Endodermal cell (in vitro differentiated cells): ENCODE results near the gene ACYP2. TPM values are rescaled to one million over a fixed set of nuclear protein-coding genes. Genes with fewer than 3 reads are reported as not detected.
"Not testable (repeated sequence)": the region's sequence is repeated elsewhere in the genome, so short reads cannot be mapped to it uniquely, and the experiment has no call there.

Source experiments
- DNase-seq: peaks from one replicate; pipeline ENCODE4 v3.0.0-alpha.2; 2017
- H3K27ac ChIP-seq: 2 replicates; pipeline ENCODE4 v1.5.1; 2013; ENCODE audit warnings: mild to moderate bottlenecking, low read depth, low read length, moderate library complexity
- H3K27me3 ChIP-seq: 2 replicates; pipeline ENCODE4 v1.6.1; 2013; ENCODE audit warnings: mild to moderate bottlenecking, low read length, moderate library complexity; ENCODE audit not compliant: insufficient read depth, control insufficient read depth, poor library complexity, severe bottlenecking
- H3K36me3 ChIP-seq: 2 replicates; pipeline ENCODE4 v1.7.0; 2013; ENCODE audit warnings: mild to moderate bottlenecking, low read length, moderate library complexity; ENCODE audit not compliant: control insufficient read depth, insufficient read depth
- H3K4me1 ChIP-seq: one replicate; pipeline ENCODE4 v1.7.0; 2013; ENCODE audit warnings: low read length; ENCODE audit not compliant: control insufficient read depth, insufficient read depth
- H3K4me3 ChIP-seq: 2 replicates; pipeline ENCODE4 v1.5.1; 2013; ENCODE audit warnings: mild to moderate bottlenecking, low read length, moderate library complexity
- H3K9ac ChIP-seq: 2 replicates; pipeline ENCODE4 v1.6.1; 2013; ENCODE audit warnings: mild to moderate bottlenecking, low read length, moderate library complexity; ENCODE audit not compliant: poor library complexity, severe bottlenecking; ENCODE audit errors: extremely low read depth
- H3K9me3 ChIP-seq: 2 replicates; pipeline ENCODE4 v1.6.1; 2013; ENCODE audit warnings: mild to moderate bottlenecking, low read length, moderate library complexity; ENCODE audit not compliant: control insufficient read depth
- H3K27ac Mint-ChIP-seq: 2 replicates; pipeline ENCODE4 v1.8.0; 2020; ENCODE audit warnings: mixed read lengths
- H3K27me3 Mint-ChIP-seq: 2 replicates; pipeline ENCODE4 v1.8.0; 2021; ENCODE audit warnings: mild to moderate bottlenecking, mixed read lengths; ENCODE audit not compliant: insufficient read depth
- H3K36me3 Mint-ChIP-seq: 2 replicates; pipeline ENCODE4 v1.8.0; 2020; ENCODE audit warnings: low read depth, mixed read lengths
- H3K4me1 Mint-ChIP-seq: 2 replicates; pipeline ENCODE4 v1.8.0; 2020; ENCODE audit warnings: mixed read lengths
- H3K4me3 Mint-ChIP-seq: 2 replicates; pipeline ENCODE4 v1.8.0; 2020; ENCODE audit warnings: mild to moderate bottlenecking, moderate library complexity, mixed read lengths
- H3K9me3 Mint-ChIP-seq: 2 replicates; pipeline ENCODE4 v1.8.0; 2020; ENCODE audit warnings: mild to moderate bottlenecking, mixed read lengths
- WGBS, 2 experiments: methylation state at CpG; one replicate each; pipeline versions ENCODE4 v1.1.5 to v1.1.7; 2013; ENCODE audit warnings: missing lambda C conversion rate in 2 of 2, mixed read lengths in 1 of 2; ENCODE audit not compliant: insufficient coverage in 1 of 2, insufficient read length in 1 of 2; 5-methylcytosine and 5-hydroxymethylcytosine counted together
- total RNA-seq, 2 donors: library from RNA; stranded (reverse); fragmentation: NEBNext Ultra II Directional in 1 of 2; extraction: Animal tissue kit (Norgen Biotek cat#: 25700) in 1 of 2; gene quantifications; 2 replicates in 1 of 2; 3 replicates in 1 of 2; pipeline ENCODE4 v1.2.1, GENCODE V29; 2021
- TF ChIP-seq, protein P1 (sequence below): fragments of 200-600 bp; sonication (generic); conservative IDR thresholded peaks from 2 replicates; pipeline ENCODE4 v1.5.0; 2021; ENCODE audit warnings: antibody characterized with exemption, mild to moderate bottlenecking

Gene ACYP2
- total RNA-seq, 2 donors from 2014 or later = 7.4 to 8.6 TPM

GRCh38 chr2:54318821-54319220 lies 203.4 kb downstream of the ACYP2 start:
- H3K4me1 ChIP-seq = no peaks in the 10 kb centered on the region
- H3K4me3 ChIP-seq = no peak overlapping the region
- TF ChIP-seq, protein P1, sequence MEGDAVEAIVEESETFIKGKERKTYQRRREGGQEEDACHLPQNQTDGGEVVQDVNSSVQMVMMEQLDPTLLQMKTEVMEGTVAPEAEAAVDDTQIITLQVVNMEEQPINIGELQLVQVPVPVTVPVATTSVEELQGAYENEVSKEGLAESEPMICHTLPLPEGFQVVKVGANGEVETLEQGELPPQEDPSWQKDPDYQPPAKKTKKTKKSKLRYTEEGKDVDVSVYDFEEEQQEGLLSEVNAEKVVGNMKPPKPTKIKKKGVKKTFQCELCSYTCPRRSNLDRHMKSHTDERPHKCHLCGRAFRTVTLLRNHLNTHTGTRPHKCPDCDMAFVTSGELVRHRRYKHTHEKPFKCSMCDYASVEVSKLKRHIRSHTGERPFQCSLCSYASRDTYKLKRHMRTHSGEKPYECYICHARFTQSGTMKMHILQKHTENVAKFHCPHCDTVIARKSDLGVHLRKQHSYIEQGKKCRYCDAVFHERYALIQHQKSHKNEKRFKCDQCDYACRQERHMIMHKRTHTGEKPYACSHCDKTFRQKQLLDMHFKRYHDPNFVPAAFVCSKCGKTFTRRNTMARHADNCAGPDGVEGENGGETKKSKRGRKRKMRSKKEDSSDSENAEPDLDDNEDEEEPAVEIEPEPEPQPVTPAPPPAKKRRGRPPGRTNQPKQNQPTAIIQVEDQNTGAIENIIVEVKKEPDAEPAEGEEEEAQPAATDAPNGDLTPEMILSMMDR = no peak
- H3K36me3 ChIP-seq = no peaks in the 10 kb centered on the region
- no peaks in the 10 kb centered on the region for H3K27me3 ChIP-seq
- WGBS, 2 experiments = 83 to 84% methylated on average over 7 to 8 of the region's 8 CpGs
- no peaks in the 10 kb centered on the region for H3K9me3 ChIP-seq
- Mint-ChIP-seq H3K36me3 (no peaks in the 10 kb centered on the region), H3K4me3 (no peak overlapping the region), H3K9me3 (peaks cover 6% of the 10 kb centered on the region), H3K27me3 (no peaks in the 10 kb centered on the region), H3K27ac (no peak overlapping the region), H3K4me1 (no peaks in the 10 kb centered on the region)
- DNase-seq = no peak
- H3K9ac ChIP-seq = no peak overlapping the region
- H3K27ac ChIP-seq = no peak overlapping the region

- Histone ChIP-seq H3K9me3 (peaks cover 14% of the 10 kb centered on the region), H3K27me3 (no peaks in the 10 kb centered on the region), H3K9ac (no peak overlapping the region), H3K4me1 (no peaks in the 10 kb centered on the region), H3K27ac (no peak overlapping the region), H3K4me3 (no peak overlapping the region), H3K36me3 (no peaks in the 10 kb centered on the region)
- no peak overlapping the region for H3K4me3 Mint-ChIP-seq
- peaks cover 7% of the 10 kb centered on the region for H3K27me3 Mint-ChIP-seq
- peaks cover 28% of the 10 kb centered on the region for H3K9me3 Mint-ChIP-seq
- TF ChIP-seq, protein P1 = no peak
- H3K27ac Mint-ChIP-seq = no peak overlapping the region
- no peaks in the 10 kb centered on the region for H3K36me3 Mint-ChIP-seq
- H3K4me1 Mint-ChIP-seq = no peaks in the 10 kb centered on the region
- WGBS, 2 experiments = 75 to 82% methylated on average over 2 of the region's 2 CpGs
- no peak for DNase-seq
These were observed 205.6 kb downstream of the ACYP2 start for GRCh38 chr2:54321047-54321446.

- H3K4me3 Mint-ChIP-seq, H3K27ac ChIP-seq, H3K36me3 Mint-ChIP-seq, H3K36me3 ChIP-seq, H3K27me3 ChIP-seq, H3K4me1 ChIP-seq, H3K4me3 ChIP-seq, DNase-seq, H3K27ac Mint-ChIP-seq, H3K9ac ChIP-seq, H3K4me1 Mint-ChIP-seq: not testable (repeated sequence)
- Mint-ChIP-seq H3K27me3 (peaks cover 22% of the 10 kb centered on the region), H3K9me3 (peaks cover 30% of the 10 kb centered on the region)
- peaks cover 19% of the 10 kb centered on the region for H3K9me3 ChIP-seq
- WGBS, 2 experiments = 63 to 83% methylated on average over 1 to 2 of the region's 2 CpGs
These were observed 209.1 kb downstream of the ACYP2 start for GRCh38 chr2:54324517-54324916.

DNA sequence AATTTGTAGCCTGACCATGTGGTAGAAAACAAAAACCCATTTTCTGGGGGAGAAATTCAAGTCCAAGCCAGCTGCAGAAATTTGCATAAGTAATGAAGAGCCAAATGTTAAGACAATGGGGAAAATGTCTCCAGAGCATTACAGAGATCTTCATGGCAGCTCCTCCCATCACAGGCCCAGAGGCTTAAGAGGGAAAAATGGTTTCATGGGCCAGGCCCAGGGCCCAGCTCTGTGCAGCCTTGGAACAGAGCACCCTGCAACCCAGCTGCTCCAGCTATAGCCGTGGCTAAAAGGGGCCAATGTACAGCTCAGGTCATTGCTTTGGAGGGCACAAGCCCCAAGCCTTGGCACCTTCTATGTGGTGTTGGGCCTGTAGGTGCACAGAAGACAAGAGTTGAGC lies 209.7 kb downstream of the ACYP2 start:
- TF ChIP-seq, protein P1 = no peak
- H3K27me3 ChIP-seq = no peaks in the 10 kb centered on the region
- WGBS, 2 experiments = 72 to 88% methylated on average over 1 of the region's 1 CpG
- no peaks in the 10 kb centered on the region for H3K36me3 ChIP-seq
- no peak for DNase-seq
- H3K9ac ChIP-seq = no peak overlapping the region
- H3K9me3 ChIP-seq = peaks cover 19% of the 10 kb centered on the region
- peaks cover 30% of the 10 kb centered on the region for H3K9me3 Mint-ChIP-seq
- peaks cover 8% of the 10 kb centered on the region for H3K4me1 Mint-ChIP-seq
- H3K4me3 Mint-ChIP-seq = no peak overlapping the region
- no peaks in the 10 kb centered on the region for H3K36me3 Mint-ChIP-seq
- no peak overlapping the region for H3K27ac Mint-ChIP-seq
- H3K27ac ChIP-seq = no peak overlapping the region
- no peak overlapping the region for H3K4me3 ChIP-seq
- H3K27me3 Mint-ChIP-seq = peaks cover 24% of the 10 kb centered on the region
- H3K4me1 ChIP-seq = peaks cover 5% of the 10 kb centered on the region
